Kidney (tissue), 14 donors: ENCODE data around the gene SP6. TPM values are rescaled to one million over a fixed set of nuclear protein-coding genes. Genes with fewer than 3 reads are reported as not detected.

Source experiments
- DNase-seq, 5 donors: peaks; one replicate each; pipeline ENCODE4 v3.0.0-alpha.2; 2013 to 2020
- FAIRE-seq: peaks from 2 replicates; lab custom pipeline; 2012; peaks lifted over from hg19 to GRCh38; lab: Jason Lieb, UNC
- H3K27ac ChIP-seq, 2 donors: one replicate each; pipeline ENCODE4 v1.7.0; 2013; ENCODE audit warnings: low read depth in 2 of 2, low read length in 2 of 2, inconsistent platforms in 1 of 2
- H3K27me3 ChIP-seq: one replicate; pipeline ENCODE4 v1.7.1; 2013; ENCODE audit warnings: low read length, inconsistent platforms; ENCODE audit not compliant: control insufficient read depth, insufficient read depth
- H3K36me3 ChIP-seq, 3 donors: one replicate each; pipeline versions ENCODE4 v1.7.0 to v1.7.1; 2013; ENCODE audit warnings: low read length in 3 of 3, control low read depth in 1 of 3, inconsistent platforms in 1 of 3; ENCODE audit not compliant: insufficient read depth in 3 of 3, control insufficient read depth in 2 of 3
- H3K4me1 ChIP-seq, 3 donors: one replicate each; pipeline versions ENCODE4 v1.7.0 to v1.7.1; 2013; ENCODE audit warnings: low read length in 3 of 3, inconsistent platforms in 1 of 3, low read depth in 1 of 3; ENCODE audit not compliant: control insufficient read depth in 2 of 3, insufficient read depth in 2 of 3
- H3K4me3 ChIP-seq, 3 donors: one replicate each; pipeline versions ENCODE4 v1.7.0 to v1.8.1; 2013; ENCODE audit warnings: low read length in 3 of 3, control low read depth in 1 of 3, inconsistent platforms in 1 of 3
- H3K9ac ChIP-seq, 3 donors: one replicate each; pipeline versions ENCODE4 v1.7.0 to v1.7.1; 2013; ENCODE audit warnings: low read length in 3 of 3, control low read depth in 1 of 3, inconsistent platforms in 1 of 3
- H3K9me3 ChIP-seq, 3 donors: one replicate each; pipeline versions ENCODE4 v1.7.0 to v1.7.1; 2013; ENCODE audit warnings: low read length in 3 of 3, control low read depth in 1 of 3, inconsistent platforms in 1 of 3; ENCODE audit not compliant: control insufficient read depth in 2 of 3, insufficient read depth in 1 of 3
- CTCF ChIP-seq: IDR thresholded peaks from 3 replicates; pipeline ENCODE4 v1.5.1; 2012; ENCODE audit warnings: mild to moderate bottlenecking, moderate library complexity, borderline replicate concordance; ENCODE audit not compliant: insufficient read depth; ENCODE audit errors: extremely low read depth
- intact Hi-C: fragments of 100-400 bp; cut with DNase I; formaldehyde crosslinking; loops from one replicate; pipeline ENCODE4 v1.11.1; 2022
- polyA plus RNA-seq: library from polyadenylated mRNA; stranded (reverse); fragments of 350-450 nt; fragmentation: Illumina TruSeq; extraction: RNeasy Lipid Tissue Mini Kit (QIAGEN cat#74804); gene quantifications from one replicate; pipeline ENCODE4 v1.2.3, GENCODE V29; 2014; ENCODE audit warnings: low read depth, low replicate concordance; ENCODE audit not compliant: insufficient read depth
- total RNA-seq: library from RNA; stranded (reverse); fragmentation: NEBNext Ultra II Directional; extraction: Animal tissue kit (Norgen Biotek cat#: 25700); gene quantifications from one replicate; pipeline ENCODE4 v1.2.1, GENCODE V29; 2021
- donor health status: control.
- donor health status: control.
- donor health status: control.
- donor health status: control.
- donor health status: control.
- donor health status: DM: yes; HTN: yes; CAD: no.
- donor health status: Normal renal cell carcinoma (clear cell type).

Gene SP6
- total and polyA plus RNA-seq, 2 donors from 2014 or later = 0.86 to 2.0 TPM

- FAIRE-seq = no peak
These were observed 11.9 kb downstream of the SP6 start for GRCh38 chr17:47839071-47839470.

GRCh38 chr17:47838636-47839035 lies 12.3 kb downstream of the SP6 start:
- DNase-seq = peak in 1 of 5 donors; percentile 43
- Histone ChIP-seq H3K9me3 (no peaks in the 10 kb centered on the region), H3K27me3 (no peaks in the 10 kb centered on the region), H3K27ac (peak overlapping the region in 1 of 2 donors; percentile 51), H3K36me3 (peaks cover 0 to 23% (median 3%) of the 10 kb centered on the region in 3 donors), H3K4me3 (peak overlapping the region in 1 of 3 donors; percentile 91), H3K9ac (peak overlapping the region in 1 of 3 donors; percentile 12), H3K4me1 (peaks cover 0 to 33% (median 28%) of the 10 kb centered on the region in 3 donors)
- no peak for FAIRE-seq
- no peak for TF ChIP-seq CTCF
- intact Hi-C loops = no loop called here

More at GRCh38 chr17:47839071-47839470, 11.9 kb downstream of the SP6 start:
- no peaks in the 10 kb centered on the region for H3K27me3 ChIP-seq
- intact Hi-C loops = no loop called here
- TF ChIP-seq CTCF = no peak
- H3K4me3 ChIP-seq = peak overlapping the region in 2 of 3 donors; percentile 48 to 91
- H3K27ac ChIP-seq = no peak overlapping the region
- H3K36me3 ChIP-seq = peaks cover 0 to 23% (median 3%) of the 10 kb centered on the region in 3 donors
- H3K9me3 ChIP-seq = no peaks in the 10 kb centered on the region
- H3K9ac ChIP-seq = no peak overlapping the region
- DNase-seq = no peak
- H3K4me1 ChIP-seq = peaks cover 0 to 33% (median 28%) of the 10 kb centered on the region in 3 donors

GRCh38 chr17:47837401-47838039 lies 13.4 kb downstream of the SP6 start:
- no peak overlapping the region for H3K9ac ChIP-seq

More at GRCh38 chr17:47837401-47838039, 13.4 kb downstream of the SP6 start:
- TF ChIP-seq CTCF = no peak
- H3K36me3 ChIP-seq = peaks cover 0 to 23% (median 3%) of the 10 kb centered on the region in 3 donors
- peak overlapping the region; percentile 58 to 67 for H3K27ac ChIP-seq
- H3K27me3 ChIP-seq = no peaks in the 10 kb centered on the region
- H3K4me3 ChIP-seq = peak overlapping the region in 1 of 3 donors; percentile 25
- FAIRE-seq = no peak
- peak in 1 of 5 donors; percentile 48 for DNase-seq
- intact Hi-C loops = no loop called here
- H3K4me1 ChIP-seq = peaks cover 0 to 28% (median 26%) of the 10 kb centered on the region in 3 donors
- H3K9me3 ChIP-seq = no peaks in the 10 kb centered on the region
